IMR-90 (cell line): ENCODE measurements around the gene RYR3. TPM values are rescaled to one million over a fixed set of nuclear protein-coding genes. Genes with fewer than 3 reads are reported as not detected.
"Not testable (repeated sequence)": the region's sequence is repeated elsewhere in the genome, so short reads cannot be mapped to it uniquely, and the experiment has no call there.

Source experiments
- ATAC-seq: fragments of 200-7000 bp; cut with Tn5 transposase; 2 replicates; pipeline ENCODE4 v1.9.1; 2020; ENCODE audit warnings: low read depth, mild to moderate bottlenecking, moderate library complexity
- BruUV-seq: library from RNA; stranded (reverse); fragments of 400-500 nt; replicated peaks from 2 replicates; lab custom pipeline; 2021; lab: Mats Ljungman, UMichigan
- CTCF ChIA-PET: fragments of 300-600 bp; formaldehyde crosslinking; extraction: SDS; loops from one replicate; lab custom pipeline; 2021; ENCODE audit warnings: antibody characterized with exemption; lab: Yijun Ruan, JAX
- POLR2A ChIA-PET: fragments of 300-600 bp; sonication (Branson Sonifier 250); formaldehyde crosslinking; loops from one replicate; lab custom pipeline; 2022; ENCODE audit warnings: antibody characterized with exemption; ENCODE audit not compliant: unreplicated experiment; lab: Charles Lee
- DNase-seq: peaks from one replicate; pipeline ENCODE4 v3.0.0; 2013
- H2AFZ ChIP-seq: replicated peaks from 2 replicates; pipeline ENCODE3; 2013; ENCODE audit warnings: low read length, mild to moderate bottlenecking; ENCODE audit not compliant: poor library complexity
- H2AK5ac ChIP-seq: 2 replicates; pipeline ENCODE4 v1.6.1; 2013; ENCODE audit warnings: low read depth, low read length, inconsistent platforms
- H2AK9ac ChIP-seq: replicated peaks from 2 replicates; pipeline ENCODE3; 2013; ENCODE audit warnings: mild to moderate bottlenecking, low read depth, low read length, moderate library complexity; ENCODE audit not compliant: poor library complexity
- H2BK120ac ChIP-seq: 2 replicates; pipeline ENCODE4 v1.6.1; 2013; ENCODE audit warnings: low read depth, low read length, inconsistent platforms
- H2BK15ac ChIP-seq: 3 replicates; pipeline ENCODE4 v1.6.1; 2013; ENCODE audit warnings: low read depth, low read length, inconsistent platforms
- H2BK20ac ChIP-seq: 2 replicates; pipeline ENCODE4 v1.6.1; 2013; ENCODE audit warnings: low read depth, mild to moderate bottlenecking, inconsistent platforms, low read length, moderate library complexity
- H2BK5ac ChIP-seq: 2 replicates; pipeline ENCODE4 v1.6.1; 2013; ENCODE audit warnings: mild to moderate bottlenecking, low read depth, low read length, inconsistent platforms; ENCODE audit not compliant: poor library complexity, severe bottlenecking
- H3K14ac ChIP-seq: replicated peaks from 2 replicates; pipeline ENCODE4 v1.6.1; 2013; ENCODE audit warnings: low read depth, low read length, inconsistent platforms
- H3K18ac ChIP-seq: 2 replicates; pipeline ENCODE4 v1.6.1; 2013; ENCODE audit warnings: low read depth, low read length, control low read depth
- H3K23ac ChIP-seq: 2 replicates; pipeline ENCODE4 v1.6.1; 2013; ENCODE audit warnings: low read depth, low read length, inconsistent platforms
- H3K27ac ChIP-seq: 2 replicates; pipeline ENCODE4 v1.5.1; 2013; ENCODE audit warnings: mild to moderate bottlenecking, control low read depth, low read length; ENCODE audit not compliant: insufficient read depth
- H3K27me3 ChIP-seq: 2 replicates; pipeline ENCODE4 v1.6.1; 2013; ENCODE audit warnings: low read length; ENCODE audit not compliant: control insufficient read depth, insufficient read depth
- H3K36me3 ChIP-seq: 2 replicates; pipeline ENCODE4 v1.6.1; 2013; ENCODE audit warnings: low read length, mixed read lengths; ENCODE audit not compliant: control insufficient read depth, insufficient read depth
- H3K4ac ChIP-seq: 2 replicates; pipeline ENCODE4 v1.6.1; 2013; ENCODE audit warnings: low read depth, low read length, inconsistent platforms
- H3K4me1 ChIP-seq: 2 replicates; pipeline ENCODE4 v1.6.1; 2013; ENCODE audit warnings: low read length, mixed read lengths; ENCODE audit not compliant: control insufficient read depth, insufficient read depth
- H3K4me2 ChIP-seq: 2 replicates; pipeline ENCODE4 v1.6.1; 2013; ENCODE audit warnings: low read depth, mild to moderate bottlenecking, control low read depth, low read length, moderate library complexity
- H3K4me3 ChIP-seq: 2 replicates; pipeline ENCODE4 v1.5.1; 2013; ENCODE audit warnings: low read depth, mild to moderate bottlenecking, control low read depth, low read length, moderate library complexity; ENCODE audit not compliant: insufficient read depth
- H3K56ac ChIP-seq: 2 replicates; pipeline ENCODE4 v1.6.1; 2013; ENCODE audit warnings: low read length, inconsistent platforms; ENCODE audit not compliant: insufficient read depth; ENCODE audit errors: extremely low read depth
- H3K79me1 ChIP-seq, 2 experiments: 2 replicates each; pipeline ENCODE4 v1.6.1; 2013; ENCODE audit warnings: low read length in 2 of 2, inconsistent platforms in 1 of 2, low read depth in 1 of 2
- H3K9ac ChIP-seq: 2 replicates; pipeline ENCODE4 v1.6.1; 2013; ENCODE audit warnings: low read depth, low read length, control low read depth
- H3K9me1 ChIP-seq: 2 replicates; pipeline ENCODE4 v1.6.1; 2013; ENCODE audit warnings: low read length, inconsistent platforms; ENCODE audit not compliant: insufficient read depth
- H3K9me3 ChIP-seq: 2 replicates; pipeline ENCODE4 v1.6.1; 2013; ENCODE audit warnings: low read length; ENCODE audit not compliant: control insufficient read depth, insufficient read depth
- H4K20me1 ChIP-seq: 2 replicates; pipeline ENCODE4 v1.6.1; 2013; ENCODE audit warnings: low read length, inconsistent platforms; ENCODE audit not compliant: insufficient read depth
- H4K5ac ChIP-seq: 2 replicates; pipeline ENCODE4 v1.6.1; 2013; ENCODE audit warnings: mild to moderate bottlenecking, low read depth, low read length, control low read depth
- H4K8ac ChIP-seq, 2 experiments: 2 replicates each; pipeline ENCODE4 v1.6.1; 2013; ENCODE audit warnings: low read depth in 2 of 2, low read length in 2 of 2, control low read depth in 1 of 2, inconsistent platforms in 1 of 2
- H4K91ac ChIP-seq: 2 replicates; pipeline ENCODE4 v1.6.1; 2013; ENCODE audit warnings: low read depth, low read length, inconsistent platforms; ENCODE audit not compliant: insufficient read depth
- WGBS, 2 experiments: methylation state at CpG; one replicate each; pipeline versions ENCODE4 v1.1.5 to v1.1.7; 2013; ENCODE audit warnings: missing lambda C conversion rate in 2 of 2; ENCODE audit not compliant: insufficient read length in 1 of 2; ENCODE audit errors: extremely low coverage in 2 of 2; 5-methylcytosine and 5-hydroxymethylcytosine counted together
- dilution Hi-C: fragments of 300-500 bp; cut with HindIII; formaldehyde crosslinking; loops from one replicate; pipeline ENCODE4 v1.14.3; 2018; ENCODE audit warnings: low sequenced_read_pairs; ENCODE audit not compliant: unreplicated experiment
- in situ Hi-C: fragments of 300-500 bp; cut with MboI; formaldehyde crosslinking; loops from 3 replicates; pipeline ENCODE4 v1.14.3; 2019; ENCODE audit warnings: low sequenced_read_pairs, inconsistent platforms, mixed read lengths
- intact Hi-C: fragments of 100-400 bp; cut with micrococcal nuclease; formaldehyde crosslinking; loops from 2 replicates; pipeline ENCODE4 v1.10.0; 2022
- polyA plus RNA-seq, 3 experiments: library from polyadenylated mRNA; depleted of rRNA; stranded (reverse); fragments of >200 nt; gene quantifications; 2 replicates each; pipeline ENCODE4 v1.2.3, GENCODE V29; 2012; ENCODE audit warnings: low replicate concordance in 1 of 3
- total RNA-seq: library from RNA; depleted of rRNA; stranded (reverse); fragments of >200 nt; gene quantifications from 2 replicates; pipeline ENCODE4 v1.2.3, GENCODE V29; 2012
- TF ChIP-seq, protein P1 (sequence below): conservative IDR thresholded peaks from 2 replicates; pipeline ENCODE4 v1.5.1; 2012; ENCODE audit warnings: mild to moderate bottlenecking, low read depth, low read length, improper control_type of control experiment

Gene RYR3
- total and polyA plus RNA-seq, 2 of the 4 experiments (the other 2 are of a cell fraction) = 0.18 TPM; not detected in 1

DNA sequence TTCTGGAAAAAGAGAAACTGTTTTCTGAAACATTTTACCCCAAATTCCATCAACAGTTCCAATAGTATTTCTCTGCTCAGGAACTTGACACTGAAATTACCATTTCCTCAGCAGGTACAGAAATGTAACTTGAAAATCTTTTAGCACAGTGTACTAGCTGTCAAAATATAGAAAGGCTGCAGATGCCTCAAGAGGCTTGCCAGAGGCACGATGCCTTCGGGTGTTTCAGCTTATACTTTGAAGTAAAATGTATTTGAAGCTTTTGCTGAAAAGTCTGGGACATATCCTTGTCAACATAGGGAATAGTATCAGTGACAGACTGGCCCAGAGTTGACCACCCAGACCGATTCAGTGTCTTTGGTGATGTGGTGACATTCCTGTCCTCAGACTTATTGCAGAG lies 503.1 kb downstream of the RYR3 start:
- Histone ChIP-seq H4K20me1 (no peaks in the 10 kb centered on the region), H2AK9ac (no peak overlapping the region), H3K36me3 (no peaks in the 10 kb centered on the region), H3K9me1 (no peaks in the 10 kb centered on the region), H4K5ac (no peak overlapping the region), H3K27me3 (peaks cover 10% of the 10 kb centered on the region), H3K79me1 (no peaks in the 10 kb centered on the region), H3K27ac (no peak overlapping the region), H3K4ac (no peak overlapping the region), H3K4me2 (no peak overlapping the region), H3K23ac (no peak overlapping the region; the same call in 1 of the 2 replicates), H2AK5ac (no peak overlapping the region), H2BK15ac (no peak overlapping the region), H2AFZ (no peak overlapping the region), H3K9me3 (no peaks in the 10 kb centered on the region), H4K91ac (no peak overlapping the region), H3K18ac (no peak overlapping the region), H4K8ac (no peak overlapping the region), H3K9ac (no peak overlapping the region), H3K4me3 (no peak overlapping the region), H3K14ac (no peak overlapping the region), H2BK120ac (no peak overlapping the region), H2BK20ac (no peak overlapping the region), H2BK5ac (no peak overlapping the region), H3K56ac (no peak overlapping the region), H3K4me1 (no peaks in the 10 kb centered on the region)
- CTCF ChIA-PET = no interaction called here
- dilution Hi-C loops = no loop called here
- no TSS peak for BruUV-seq
- in situ Hi-C loops = no loop called here
- intact Hi-C loops = no loop called here
- DNase-seq (no peak), ATAC-seq (no peak)
- no CpG with 5 or more reads among the region's 3 CpGs for WGBS, 2 experiments
- TF ChIP-seq, protein P1, sequence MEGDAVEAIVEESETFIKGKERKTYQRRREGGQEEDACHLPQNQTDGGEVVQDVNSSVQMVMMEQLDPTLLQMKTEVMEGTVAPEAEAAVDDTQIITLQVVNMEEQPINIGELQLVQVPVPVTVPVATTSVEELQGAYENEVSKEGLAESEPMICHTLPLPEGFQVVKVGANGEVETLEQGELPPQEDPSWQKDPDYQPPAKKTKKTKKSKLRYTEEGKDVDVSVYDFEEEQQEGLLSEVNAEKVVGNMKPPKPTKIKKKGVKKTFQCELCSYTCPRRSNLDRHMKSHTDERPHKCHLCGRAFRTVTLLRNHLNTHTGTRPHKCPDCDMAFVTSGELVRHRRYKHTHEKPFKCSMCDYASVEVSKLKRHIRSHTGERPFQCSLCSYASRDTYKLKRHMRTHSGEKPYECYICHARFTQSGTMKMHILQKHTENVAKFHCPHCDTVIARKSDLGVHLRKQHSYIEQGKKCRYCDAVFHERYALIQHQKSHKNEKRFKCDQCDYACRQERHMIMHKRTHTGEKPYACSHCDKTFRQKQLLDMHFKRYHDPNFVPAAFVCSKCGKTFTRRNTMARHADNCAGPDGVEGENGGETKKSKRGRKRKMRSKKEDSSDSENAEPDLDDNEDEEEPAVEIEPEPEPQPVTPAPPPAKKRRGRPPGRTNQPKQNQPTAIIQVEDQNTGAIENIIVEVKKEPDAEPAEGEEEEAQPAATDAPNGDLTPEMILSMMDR = no peak
- POLR2A ChIA-PET = no interaction called here

DNA sequence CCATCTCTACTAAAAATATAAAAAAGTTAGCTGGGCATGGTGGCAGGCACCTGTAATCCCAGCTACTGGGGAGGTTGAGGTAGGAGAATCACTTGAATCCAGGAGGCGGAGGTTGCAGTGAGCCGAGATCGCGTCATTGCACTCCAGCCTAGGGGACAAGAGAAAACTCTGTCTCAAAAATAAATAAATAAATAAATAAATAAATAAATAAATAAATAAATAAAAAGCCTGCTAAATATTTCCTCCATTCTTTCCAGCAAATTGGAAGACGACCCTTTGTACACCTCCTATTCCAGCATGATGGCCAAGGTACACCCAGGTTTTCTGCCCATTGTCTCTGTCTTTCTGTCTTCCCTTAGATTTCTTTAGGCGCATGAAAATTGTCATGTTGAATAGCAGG lies 508.7 kb downstream of the RYR3 start:
- not testable (repeated sequence) for H3K4ac ChIP-seq, BruUV-seq

More for the DNA sequence above, 508.7 kb downstream of the RYR3 start:
- H3K9me3 ChIP-seq, H3K4me2 ChIP-seq, H3K4me3 ChIP-seq, H3K36me3 ChIP-seq, intact Hi-C loops, H4K5ac ChIP-seq, H2BK20ac ChIP-seq, DNase-seq, in situ Hi-C loops, H3K14ac ChIP-seq, H2BK15ac ChIP-seq, H4K20me1 ChIP-seq, H4K91ac ChIP-seq, H2BK5ac ChIP-seq, H2BK120ac ChIP-seq, H3K27ac ChIP-seq, POLR2A ChIA-PET, H2AFZ ChIP-seq, H3K9ac ChIP-seq, H4K8ac ChIP-seq, H3K4me1 ChIP-seq, H3K79me1 ChIP-seq, dilution Hi-C loops, H3K18ac ChIP-seq, H3K56ac ChIP-seq, H3K9me1 ChIP-seq, H2AK5ac ChIP-seq, H3K23ac ChIP-seq, CTCF ChIA-PET, H2AK9ac ChIP-seq, ATAC-seq: not testable (repeated sequence)
- peaks cover 14% of the 10 kb centered on the region for H3K27me3 ChIP-seq
- no CpG with 5 or more reads among the region's 6 CpGs for WGBS, 2 experiments
